ENCODE data around the gene TRIM14. TPM values are rescaled to one million over a fixed set of nuclear protein-coding genes. Genes with fewer than 3 reads are reported as not detected.

Gene TRIM14
- total and polyA plus RNA-seq, 2 of the 13 experiments (the other 11 are each of a cell fraction or from before 2014, with no cell fraction given): 9.2 to 13.0 TPM

DNA sequence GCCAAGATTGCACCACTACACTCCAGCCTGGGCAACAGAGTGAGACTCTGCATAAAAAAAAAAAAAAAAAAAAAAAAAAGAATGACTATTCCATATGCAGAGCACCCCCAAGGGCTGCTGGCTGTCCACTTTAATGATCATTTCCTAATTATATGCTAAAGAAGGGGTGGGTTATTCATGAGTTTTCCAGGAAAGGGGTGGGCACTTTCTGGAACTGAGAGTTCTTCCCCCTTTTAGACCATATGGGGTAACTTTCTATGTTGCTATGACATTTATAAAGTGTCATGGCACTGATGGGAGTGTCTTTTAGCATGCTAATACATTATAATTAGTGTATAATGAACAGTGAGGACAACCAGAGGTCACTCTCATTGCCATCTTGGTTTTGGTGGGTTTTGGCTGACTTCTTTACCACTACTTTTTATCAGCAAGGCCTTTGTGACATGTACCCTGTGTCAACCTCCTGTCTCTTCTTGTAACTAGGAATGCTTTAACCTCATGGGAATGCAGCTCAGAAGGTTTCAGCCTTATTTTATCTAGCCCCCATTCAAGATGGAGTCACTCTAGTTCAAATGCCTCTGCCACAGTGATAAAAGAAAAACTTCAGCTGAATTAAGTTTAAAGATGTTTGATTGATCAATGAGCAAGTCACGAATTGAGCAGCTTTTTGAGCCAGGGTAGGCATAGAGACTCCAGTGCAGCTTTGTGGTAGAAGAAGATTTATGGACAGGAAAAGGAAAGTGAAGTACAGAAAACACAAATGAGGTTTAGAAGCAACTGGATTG is 69.5 kb downstream of the TRIM14 start (continued):
- TF ChIP-seq, protein P1, sequence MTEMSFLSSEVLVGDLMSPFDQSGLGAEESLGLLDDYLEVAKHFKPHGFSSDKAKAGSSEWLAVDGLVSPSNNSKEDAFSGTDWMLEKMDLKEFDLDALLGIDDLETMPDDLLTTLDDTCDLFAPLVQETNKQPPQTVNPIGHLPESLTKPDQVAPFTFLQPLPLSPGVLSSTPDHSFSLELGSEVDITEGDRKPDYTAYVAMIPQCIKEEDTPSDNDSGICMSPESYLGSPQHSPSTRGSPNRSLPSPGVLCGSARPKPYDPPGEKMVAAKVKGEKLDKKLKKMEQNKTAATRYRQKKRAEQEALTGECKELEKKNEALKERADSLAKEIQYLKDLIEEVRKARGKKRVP (CRISPR knock-in tag; IDR thresholded peaks at IDR 0.05): no peak
- TF ChIP-seq ETV5 (CRISPR knock-in tag; IDR thresholded peaks at IDR 0.05; ENCODE audit: borderline replicate concordance) (no peak), SMARCE1 (IDR thresholded peaks at IDR 0.05; ENCODE audit: borderline replicate concordance) (no peak), RFX5 (IDR thresholded peaks at IDR 0.05; ENCODE audit: low read depth, low read length) (no peak), ZNF468 (CRISPR knock-in tag; IDR thresholded peaks at IDR 0.05) (no peak), SCMH1 (CRISPR knock-in tag; IDR thresholded peaks at IDR 0.05; ENCODE audit: borderline replicate concordance) (no peak), XRCC5 (optimal IDR thresholded peaks at IDR 0.05; ENCODE audit: low read length) (no peak), SALL1 (CRISPR knock-in tag; IDR thresholded peaks at IDR 0.05) (no peak), NFIB (CRISPR knock-in tag; IDR thresholded peaks at IDR 0.05; ENCODE audit: borderline replicate concordance) (no peak), ZSCAN29 (CRISPR knock-in tag; conservative IDR thresholded peaks at IDR 0.05) (no peak), ZNF350 (CRISPR knock-in tag; IDR thresholded peaks at IDR 0.05; ENCODE audit: borderline replicate concordance, low read depth) (no peak)
- TF ChIP-seq, protein P2, sequence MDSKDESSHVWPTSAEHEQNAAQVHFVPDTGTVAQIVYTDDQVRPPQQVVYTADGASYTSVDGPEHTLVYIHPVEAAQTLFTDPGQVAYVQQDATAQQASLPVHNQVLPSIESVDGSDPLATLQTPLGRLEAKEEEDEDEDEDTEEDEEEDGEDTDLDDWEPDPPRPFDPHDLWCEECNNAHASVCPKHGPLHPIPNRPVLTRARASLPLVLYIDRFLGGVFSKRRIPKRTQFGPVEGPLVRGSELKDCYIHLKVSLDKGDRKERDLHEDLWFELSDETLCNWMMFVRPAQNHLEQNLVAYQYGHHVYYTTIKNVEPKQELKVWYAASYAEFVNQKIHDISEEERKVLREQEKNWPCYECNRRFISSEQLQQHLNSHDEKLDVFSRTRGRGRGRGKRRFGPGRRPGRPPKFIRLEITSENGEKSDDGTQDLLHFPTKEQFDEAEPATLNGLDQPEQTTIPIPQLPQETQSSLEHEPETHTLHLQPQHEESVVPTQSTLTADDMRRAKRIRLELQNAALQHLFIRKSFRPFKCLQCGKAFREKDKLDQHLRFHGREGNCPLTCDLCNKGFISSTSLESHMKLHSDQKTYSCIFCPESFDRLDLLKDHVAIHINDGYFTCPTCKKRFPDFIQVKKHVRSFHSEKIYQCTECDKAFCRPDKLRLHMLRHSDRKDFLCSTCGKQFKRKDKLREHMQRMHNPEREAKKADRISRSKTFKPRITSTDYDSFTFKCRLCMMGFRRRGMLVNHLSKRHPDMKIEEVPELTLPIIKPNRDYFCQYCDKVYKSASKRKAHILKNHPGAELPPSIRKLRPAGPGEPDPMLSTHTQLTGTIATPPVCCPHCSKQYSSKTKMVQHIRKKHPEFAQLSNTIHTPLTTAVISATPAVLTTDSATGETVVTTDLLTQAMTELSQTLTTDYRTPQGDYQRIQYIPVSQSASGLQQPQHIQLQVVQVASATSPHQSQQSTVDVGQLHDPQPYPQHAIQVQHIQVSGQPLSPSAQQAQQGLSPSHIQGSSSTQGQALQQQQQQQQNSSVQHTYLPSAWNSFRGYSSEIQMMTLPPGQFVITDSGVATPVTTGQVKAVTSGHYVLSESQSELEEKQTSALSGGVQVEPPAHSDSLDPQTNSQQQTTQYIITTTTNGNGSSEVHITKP (CRISPR knock-in tag; IDR thresholded peaks at IDR 0.05; ENCODE audit: low read depth): no peak
- TF ChIP-seq, protein P3, sequence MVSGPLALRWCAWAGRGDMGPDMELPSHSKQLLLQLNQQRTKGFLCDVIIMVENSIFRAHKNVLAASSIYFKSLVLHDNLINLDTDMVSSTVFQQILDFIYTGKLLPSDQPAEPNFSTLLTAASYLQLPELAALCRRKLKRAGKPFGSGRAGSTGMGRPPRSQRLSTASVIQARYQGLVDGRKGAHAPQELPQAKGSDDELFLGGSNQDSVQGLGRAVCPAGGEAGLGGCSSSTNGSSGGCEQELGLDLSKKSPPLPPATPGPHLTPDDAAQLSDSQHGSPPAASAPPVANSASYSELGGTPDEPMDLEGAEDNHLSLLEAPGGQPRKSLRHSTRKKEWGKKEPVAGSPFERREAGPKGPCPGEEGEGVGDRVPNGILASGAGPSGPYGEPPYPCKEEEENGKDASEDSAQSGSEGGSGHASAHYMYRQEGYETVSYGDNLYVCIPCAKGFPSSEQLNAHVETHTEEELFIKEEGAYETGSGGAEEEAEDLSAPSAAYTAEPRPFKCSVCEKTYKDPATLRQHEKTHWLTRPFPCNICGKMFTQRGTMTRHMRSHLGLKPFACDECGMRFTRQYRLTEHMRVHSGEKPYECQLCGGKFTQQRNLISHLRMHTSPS (CRISPR knock-in tag; IDR thresholded peaks at IDR 0.05; ENCODE audit: low read depth): no peak
- TF ChIP-seq, protein P4, sequence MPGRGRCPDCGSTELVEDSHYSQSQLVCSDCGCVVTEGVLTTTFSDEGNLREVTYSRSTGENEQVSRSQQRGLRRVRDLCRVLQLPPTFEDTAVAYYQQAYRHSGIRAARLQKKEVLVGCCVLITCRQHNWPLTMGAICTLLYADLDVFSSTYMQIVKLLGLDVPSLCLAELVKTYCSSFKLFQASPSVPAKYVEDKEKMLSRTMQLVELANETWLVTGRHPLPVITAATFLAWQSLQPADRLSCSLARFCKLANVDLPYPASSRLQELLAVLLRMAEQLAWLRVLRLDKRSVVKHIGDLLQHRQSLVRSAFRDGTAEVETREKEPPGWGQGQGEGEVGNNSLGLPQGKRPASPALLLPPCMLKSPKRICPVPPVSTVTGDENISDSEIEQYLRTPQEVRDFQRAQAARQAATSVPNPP (CRISPR knock-in tag; IDR thresholded peaks at IDR 0.05): no peak

All from HepG2 (cell line).